ENCODE results near the gene CD74. TPM values are rescaled to one million over a fixed set of nuclear protein-coding genes. Genes with fewer than 3 reads are reported as not detected.

CD74 gene
- not detected in 2 replicates for polyA plus RNA-seq
- not detected in 2 replicates for polyA minus RNA-seq

- Histone ChIP-seq H3K36me3 (ENCODE audit: insufficient read depth, low read length) (no peaks in the 10 kb centered on the region), H3K4me2 (ENCODE audit: low read length) (no peak within 1 kb of the TSS), H3K27ac (ENCODE audit: low read length) (no peak within 1 kb of the TSS), H3F3A (ENCODE audit: insufficient read depth, low read length, poor library complexity, severe bottlenecking) (no peaks in the 10 kb centered on the region), H3K9me3 (ENCODE audit: low read length) (no peaks in the 10 kb centered on the region), H3K9ac (ENCODE audit: low read length) (no peak within 1 kb of the TSS), H3K79me2 (replicated peaks; ENCODE audit: insufficient read depth, low read length) (no peaks in the 10 kb centered on the region), H3K9me2 (ENCODE audit: insufficient read depth, low read length) (no peaks in the 10 kb centered on the region), H2AFZ (ENCODE audit: low read depth, low read length) (no peak within 1 kb of the TSS), H4K20me1 (ENCODE audit: insufficient read depth) (no peaks in the 10 kb centered on the region), H3K27me3 (ENCODE audit: insufficient read depth, low read depth, low read length) (no peaks in the 10 kb centered on the region), H3K4me3 (ENCODE audit: low read length) (no peak within 1 kb of the TSS)
- TF ChIP-seq MXI1 (conservative IDR thresholded peaks at IDR 0.05; ENCODE audit: poor library complexity, severe bottlenecking) (no peak), SMC3 (conservative IDR thresholded peaks at IDR 0.05; ENCODE audit: poor library complexity) (no peak), EP300 (conservative IDR thresholded peaks at IDR 0.05; ENCODE audit: poor library complexity, severe bottlenecking) (no peak), TAF1 (IDR thresholded peaks at IDR 0.05; ENCODE audit: low read depth) (no peak), POLR2AphosphoS5 (IDR thresholded peaks at IDR 0.05) (no peak)
These were observed at the start of gene CD74 for GRCh38 chr5:150412319-150413175. CD74 (minus strand) TSS chr5:150412910; CDS start chr5:150412749, 161 bp downstream.

- Histone ChIP-seq H2AFZ (ENCODE audit: low read depth, low read length) (no peak overlapping the region), H3K27ac (ENCODE audit: low read length) (no peak overlapping the region), H3K79me2 (replicated peaks; ENCODE audit: insufficient read depth, low read length) (no peaks in the 10 kb centered on the region), H3K4me3 (ENCODE audit: low read length) (no peak overlapping the region), H3K9ac (ENCODE audit: low read length) (no peak overlapping the region), H3K9me2 (ENCODE audit: insufficient read depth, low read length) (no peaks in the 10 kb centered on the region), H3K4me2 (ENCODE audit: low read length) (no peak overlapping the region), H3K27me3 (ENCODE audit: insufficient read depth, low read depth, low read length) (no peaks in the 10 kb centered on the region), H3K36me3 (ENCODE audit: insufficient read depth, low read length) (no peaks in the 10 kb centered on the region), H3F3A (ENCODE audit: insufficient read depth, low read length, poor library complexity, severe bottlenecking) (no peaks in the 10 kb centered on the region), H3K9me3 (ENCODE audit: low read length) (no peaks in the 10 kb centered on the region), H4K20me1 (ENCODE audit: insufficient read depth) (no peaks in the 10 kb centered on the region)
- TF ChIP-seq SMC3 (conservative IDR thresholded peaks at IDR 0.05; ENCODE audit: poor library complexity) (no peak), POLR2AphosphoS5 (IDR thresholded peaks at IDR 0.05) (no peak), CTCF (IDR thresholded peaks at IDR 0.05; ENCODE audit: poor library complexity, severe bottlenecking) (no peak), EP300 (conservative IDR thresholded peaks at IDR 0.05; ENCODE audit: poor library complexity, severe bottlenecking) (no peak), RAD21 (conservative IDR thresholded peaks at IDR 0.05) (no peak), EZH2 (IDR thresholded peaks at IDR 0.05; ENCODE audit: borderline replicate concordance, insufficient read depth, low read length, poor library complexity, severe bottlenecking) (no peak), MXI1 (conservative IDR thresholded peaks at IDR 0.05; ENCODE audit: poor library complexity, severe bottlenecking) (no peak), TAF1 (IDR thresholded peaks at IDR 0.05; ENCODE audit: low read depth) (no peak), REST (IDR thresholded peaks at IDR 0.05; ENCODE audit: borderline replicate concordance) (no peak)
These were observed 48.5 kb upstream of the CD74 start for GRCh38 chr5:150461231-150461630.

Data from neural cell (in vitro differentiated cells).